Measurements from ENCODE around the gene LTBR.

Gene LTBR

GRCh38 chr12:6384499-6385436, 806 bp downstream of the LTBR start:
- H3K36me3 ChIP-seq (ENCODE audit: control insufficient read depth, insufficient read depth, low read length): peaks cover 2% of the 10 kb centered on the region
- peak overlapping the region; percentile 3 for H2AK5ac ChIP-seq (ENCODE audit: low read length)
- DNase-seq: no peak
- peak overlapping the region; percentile 69 for H3K18ac ChIP-seq (ENCODE audit: low read length)
- no peaks in the 10 kb centered on the region for H3K27me3 ChIP-seq (ENCODE audit: insufficient read depth, low read length, poor library complexity)
- H3K4ac ChIP-seq (ENCODE audit: low read depth, low read length): peak overlapping the region; percentile 76
- no peak overlapping the region for H4K5ac ChIP-seq (ENCODE audit: low read length)
- no CpG with 5 or more reads among the region's 36 CpGs for WGBS (ENCODE audit: extremely low coverage, insufficient coverage, low lambda C conversion rate)
- no peak overlapping the region for H3K23ac ChIP-seq (ENCODE audit: low read length)
- H3K4me2 ChIP-seq (ENCODE audit: low read length): no peak overlapping the region
- H2BK5ac ChIP-seq (ENCODE audit: low read length): no peak overlapping the region
- no peak overlapping the region for H2BK15ac ChIP-seq (replicated peaks; ENCODE audit: low read depth)
- H2BK120ac ChIP-seq (ENCODE audit: low read depth, low read length): peak overlapping the region; percentile 31
- H3K79me2 ChIP-seq (ENCODE audit: control insufficient read depth, insufficient read depth, low read length): no peaks in the 10 kb centered on the region
- H3K4me1 ChIP-seq (ENCODE audit: control insufficient read depth, low read depth, low read length): peaks cover 2% of the 10 kb centered on the region
- H3K27ac ChIP-seq (ENCODE audit: low read depth, low read length): no peak overlapping the region
- H3K56ac ChIP-seq (ENCODE audit: low read length): peak overlapping the region; percentile 91
- no peaks in the 10 kb centered on the region for H3K79me1 ChIP-seq (ENCODE audit: low read length)
- H4K8ac ChIP-seq (ENCODE audit: low read depth, low read length): no peak overlapping the region
- peak overlapping the region; percentile 76 for H3K9ac ChIP-seq (ENCODE audit: low read length)
- H3K4me3 ChIP-seq (ENCODE audit: low read length): no peak overlapping the region

DNA sequence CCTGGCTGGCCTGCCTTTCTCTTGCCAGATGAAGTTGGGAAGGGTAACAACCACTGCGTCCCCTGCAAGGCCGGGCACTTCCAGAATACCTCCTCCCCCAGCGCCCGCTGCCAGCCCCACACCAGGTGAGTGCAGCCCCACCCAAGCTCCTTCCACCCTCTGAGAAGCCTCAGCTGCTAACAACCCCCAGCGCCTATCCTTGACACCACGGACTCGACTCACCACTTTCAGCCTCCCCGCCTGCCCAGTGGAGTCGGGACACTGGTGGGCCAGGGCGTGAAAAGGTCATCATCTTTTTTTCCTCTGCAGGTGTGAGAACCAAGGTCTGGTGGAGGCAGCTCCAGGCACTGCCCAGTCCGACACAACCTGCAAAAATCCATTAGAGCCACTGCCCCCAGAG, 2.1 kb downstream of the LTBR start:
- Histone ChIP-seq H3K56ac (ENCODE audit: low read length) (no peak overlapping the region), H2BK15ac (replicated peaks; ENCODE audit: low read depth) (no peak overlapping the region), H3K9ac (ENCODE audit: low read length) (no peak overlapping the region), H3K27me3 (ENCODE audit: insufficient read depth, low read length, poor library complexity) (no peaks in the 10 kb centered on the region), H2BK120ac (ENCODE audit: low read depth, low read length) (no peak overlapping the region), H3K79me1 (ENCODE audit: low read length) (no peaks in the 10 kb centered on the region), H3K23ac (ENCODE audit: low read length) (no peak overlapping the region), H2BK5ac (ENCODE audit: low read length) (no peak overlapping the region), H3K79me2 (ENCODE audit: control insufficient read depth, insufficient read depth, low read length) (no peaks in the 10 kb centered on the region), H3K4me1 (ENCODE audit: control insufficient read depth, low read depth, low read length) (peaks cover 2% of the 10 kb centered on the region), H2AK5ac (ENCODE audit: low read length) (no peak overlapping the region), H3K27ac (ENCODE audit: low read depth, low read length) (no peak overlapping the region), H3K18ac (ENCODE audit: low read length) (no peak overlapping the region), H3K4me3 (ENCODE audit: low read length) (no peak overlapping the region), H3K4ac (ENCODE audit: low read depth, low read length) (no peak overlapping the region), H4K5ac (ENCODE audit: low read length) (no peak overlapping the region), H3K36me3 (ENCODE audit: control insufficient read depth, insufficient read depth, low read length) (peaks cover 2% of the 10 kb centered on the region), H4K8ac (ENCODE audit: low read depth, low read length) (no peak overlapping the region), H3K4me2 (ENCODE audit: low read length) (no peak overlapping the region)
- no CpG with 5 or more reads among the region's 11 CpGs for WGBS (ENCODE audit: extremely low coverage, insufficient coverage, low lambda C conversion rate)
- no peak for DNase-seq

DNA sequence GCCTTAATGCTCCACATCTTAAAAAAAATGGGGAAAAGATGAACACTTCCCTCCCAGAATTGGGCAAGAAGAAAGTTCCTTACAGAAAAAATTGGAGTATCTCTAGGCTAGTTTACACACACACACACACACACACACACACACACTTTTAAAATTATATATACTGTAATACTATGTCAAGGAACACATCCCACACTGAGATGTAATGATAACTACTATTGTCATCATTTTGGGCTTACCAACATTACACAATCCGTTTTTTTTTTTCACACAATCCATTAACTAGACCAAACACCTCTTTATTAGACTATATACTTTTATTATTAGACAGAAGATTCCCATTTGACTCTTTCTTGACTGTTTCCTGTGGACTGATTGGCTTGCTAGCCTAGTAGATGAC, 2.5 kb downstream of the LTBR start:
- WGBS (ENCODE audit: extremely low coverage, insufficient coverage, low lambda C conversion rate): 100% methylated on average over 1 of the region's 1 CpG
- no peak overlapping the region for H3K23ac ChIP-seq (ENCODE audit: low read length)
- peaks cover 2% of the 10 kb centered on the region for H3K4me1 ChIP-seq (ENCODE audit: control insufficient read depth, low read depth, low read length)
- H3K79me2 ChIP-seq (ENCODE audit: control insufficient read depth, insufficient read depth, low read length): no peaks in the 10 kb centered on the region
- no peak overlapping the region for H3K4me3 ChIP-seq (ENCODE audit: low read length)
- no peak overlapping the region for H3K27ac ChIP-seq (ENCODE audit: low read depth, low read length)
- no peak overlapping the region for H2BK120ac ChIP-seq (ENCODE audit: low read depth, low read length)
- H3K79me1 ChIP-seq (ENCODE audit: low read length): no peaks in the 10 kb centered on the region
- no peak overlapping the region for H2BK15ac ChIP-seq (replicated peaks; ENCODE audit: low read depth)
- H3K4me2 ChIP-seq (ENCODE audit: low read length): no peak overlapping the region
- H2BK5ac ChIP-seq (ENCODE audit: low read length): no peak overlapping the region
- H3K4ac ChIP-seq (ENCODE audit: low read depth, low read length): no peak overlapping the region
- no peaks in the 10 kb centered on the region for H3K27me3 ChIP-seq (ENCODE audit: insufficient read depth, low read length, poor library complexity)
- H2AK5ac ChIP-seq (ENCODE audit: low read length): no peak overlapping the region
- H3K18ac ChIP-seq (ENCODE audit: low read length): no peak overlapping the region
- H3K36me3 ChIP-seq (ENCODE audit: control insufficient read depth, insufficient read depth, low read length): peaks cover 2% of the 10 kb centered on the region
- no peak overlapping the region for H4K5ac ChIP-seq (ENCODE audit: low read length)
- no peak for DNase-seq
- H4K8ac ChIP-seq (ENCODE audit: low read depth, low read length): no peak overlapping the region
- no peak overlapping the region for H3K9ac ChIP-seq (ENCODE audit: low read length)
- no peak overlapping the region for H3K56ac ChIP-seq (ENCODE audit: low read length)

DNA sequence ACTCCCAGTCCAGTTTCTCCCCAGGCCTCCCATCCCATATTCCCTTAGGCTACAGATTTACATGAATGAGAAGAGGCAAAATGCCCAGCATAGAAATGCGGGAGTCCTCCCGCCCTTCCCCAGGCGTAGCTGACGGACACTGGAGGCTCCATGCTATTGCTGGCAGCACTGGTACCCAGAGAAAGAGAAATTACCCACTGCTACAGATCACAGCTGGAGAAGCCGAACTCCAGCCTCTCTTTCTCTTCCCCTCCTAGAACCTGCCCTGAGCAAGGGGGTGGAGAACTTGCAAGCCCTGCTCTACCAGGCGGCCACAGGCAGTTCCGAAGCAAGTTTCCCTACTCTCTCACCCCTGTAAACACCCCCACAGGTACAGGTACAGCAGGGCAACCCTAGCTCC, 3.6 kb downstream of the LTBR start:
- Histone ChIP-seq H3K36me3 (ENCODE audit: control insufficient read depth, insufficient read depth, low read length) (peaks cover 2% of the 10 kb centered on the region), H2BK5ac (ENCODE audit: low read length) (no peak overlapping the region), H4K8ac (ENCODE audit: low read depth, low read length) (no peak overlapping the region), H3K56ac (ENCODE audit: low read length) (no peak overlapping the region), H3K23ac (ENCODE audit: low read length) (no peak overlapping the region), H3K79me1 (ENCODE audit: low read length) (no peaks in the 10 kb centered on the region), H3K4ac (ENCODE audit: low read depth, low read length) (no peak overlapping the region), H3K27me3 (ENCODE audit: insufficient read depth, low read length, poor library complexity) (no peaks in the 10 kb centered on the region), H3K4me2 (ENCODE audit: low read length) (no peak overlapping the region), H3K9ac (ENCODE audit: low read length) (no peak overlapping the region), H3K18ac (ENCODE audit: low read length) (no peak overlapping the region), H4K5ac (ENCODE audit: low read length) (no peak overlapping the region), H2BK15ac (replicated peaks; ENCODE audit: low read depth) (no peak overlapping the region), H3K79me2 (ENCODE audit: control insufficient read depth, insufficient read depth, low read length) (no peaks in the 10 kb centered on the region), H2AK5ac (ENCODE audit: low read length) (no peak overlapping the region), H2BK120ac (ENCODE audit: low read depth, low read length) (no peak overlapping the region), H3K27ac (ENCODE audit: low read depth, low read length) (no peak overlapping the region), H3K4me1 (ENCODE audit: control insufficient read depth, low read depth, low read length) (peaks cover 2% of the 10 kb centered on the region), H3K4me3 (ENCODE audit: low read length) (no peak overlapping the region)
- WGBS (ENCODE audit: extremely low coverage, insufficient coverage, low lambda C conversion rate): no CpG with 5 or more reads among the region's 7 CpGs
- DNase-seq: no peak

- Histone ChIP-seq H3K56ac (ENCODE audit: low read length) (no peak overlapping the region), H4K8ac (ENCODE audit: low read depth, low read length) (no peak overlapping the region), H3K23ac (ENCODE audit: low read length) (no peak overlapping the region), H3K27me3 (ENCODE audit: insufficient read depth, low read length, poor library complexity) (no peaks in the 10 kb centered on the region), H3K79me2 (ENCODE audit: control insufficient read depth, insufficient read depth, low read length) (no peaks in the 10 kb centered on the region), H3K36me3 (ENCODE audit: control insufficient read depth, insufficient read depth, low read length) (peaks cover 2% of the 10 kb centered on the region), H3K9ac (ENCODE audit: low read length) (no peak overlapping the region), H3K4me3 (ENCODE audit: low read length) (no peak overlapping the region), H2BK120ac (ENCODE audit: low read depth, low read length) (no peak overlapping the region), H3K4me1 (ENCODE audit: control insufficient read depth, low read depth, low read length) (no peaks in the 10 kb centered on the region), H3K4me2 (ENCODE audit: low read length) (no peak overlapping the region), H3K18ac (ENCODE audit: low read length) (no peak overlapping the region), H3K4ac (ENCODE audit: low read depth, low read length) (no peak overlapping the region), H3K27ac (ENCODE audit: low read depth, low read length) (no peak overlapping the region), H2BK15ac (replicated peaks; ENCODE audit: low read depth) (no peak overlapping the region), H3K79me1 (ENCODE audit: low read length) (no peaks in the 10 kb centered on the region), H2BK5ac (ENCODE audit: low read length) (no peak overlapping the region), H4K5ac (ENCODE audit: low read length) (no peak overlapping the region), H2AK5ac (ENCODE audit: low read length) (no peak overlapping the region)
- DNase-seq: no peak
- no CpG with 5 or more reads among the region's 15 CpGs for WGBS (ENCODE audit: extremely low coverage, insufficient coverage, low lambda C conversion rate)
Measured at GRCh38 chr12:6390084-6390799, 6.3 kb downstream of the LTBR start.

Data from mesendoderm (in vitro differentiated cells).